B cell (primary cell): ENCODE results near the gene RAB10.

Experiments used
- CTCF ChIP-seq: fragments of 200-600 bp; IDR thresholded peaks from one replicate; pipeline ENCODE4 v1.8.0; 2022; ENCODE audit warnings: antibody characterized with exemption, mild to moderate bottlenecking
- EZH2 ChIP-seq: IDR thresholded peaks from 2 replicates; pipeline ENCODE4 v1.6.1; 2012; ENCODE audit warnings: borderline replicate concordance, low read depth, mild to moderate bottlenecking, moderate library complexity, low read length; ENCODE audit not compliant: insufficient read depth, poor library complexity, severe bottlenecking

- TF ChIP-seq CTCF (no peak), EZH2 (no peak)
Observed at GRCh38 chr2:26033270-26033817, 540 bp upstream of the RAB10 start.
